HAP-1 (cell line): Measurements from ENCODE around the gene ZNF865.

Source experiments
- DNase-seq, 2 experiments: peaks; one replicate each; pipeline ENCODE4 v3.0.0-alpha.2; 2016 to 2020; ENCODE audit warnings: low spot score in 2 of 2
- H3K27me3 ChIP-seq: fragments of 250-450 bp; sonication (Bioruptor Pico); 2 replicates; pipeline ENCODE4 v1.5.1; 2020; ENCODE audit warnings: low read depth, mild to moderate bottlenecking, moderate library complexity
- H3K36me3 ChIP-seq: fragments of 250-450 bp; sonication (Bioruptor Pico); replicated peaks from 2 replicates; pipeline ENCODE4 v1.5.1; 2020; ENCODE audit warnings: mild to moderate bottlenecking
- H3K4me1 ChIP-seq: fragments of 250-450 bp; sonication (Bioruptor Pico); 2 replicates; pipeline ENCODE4 v1.5.1; 2020; ENCODE audit warnings: mild to moderate bottlenecking
- H3K4me3 ChIP-seq: fragments of 250-450 bp; sonication (Bioruptor Pico); 2 replicates; pipeline ENCODE4 v1.5.1; 2020; ENCODE audit warnings: mild to moderate bottlenecking, moderate library complexity
- H3K9me3 ChIP-seq: fragments of 250-450 bp; sonication (Bioruptor Pico); 2 replicates; pipeline ENCODE4 v1.5.1; 2020; ENCODE audit warnings: mild to moderate bottlenecking, moderate library complexity
- in situ Hi-C: fragments of 300-500 bp; cut with MboI; formaldehyde crosslinking; loops from 3 replicates; pipeline ENCODE4 v1.14.3; 2020; ENCODE audit warnings: low sequenced_read_pairs, inconsistent platforms, mixed read lengths

Gene ZNF865

GRCh38 chr19:55618426-55618825, 13.0 kb downstream of the ZNF865 start:
- H3K9me3 ChIP-seq = no peaks in the 10 kb centered on the region
- peaks cover 16% of the 10 kb centered on the region for H3K36me3 ChIP-seq
- H3K4me1 ChIP-seq = no peaks in the 10 kb centered on the region
- in situ Hi-C loops = no loop called here
- no peaks in the 10 kb centered on the region for H3K27me3 ChIP-seq
- DNase-seq = no peak
- H3K4me3 ChIP-seq = no peak overlapping the region

- H3K9me3 ChIP-seq = no peaks in the 10 kb centered on the region
- H3K27me3 ChIP-seq = no peaks in the 10 kb centered on the region
- no peak overlapping the region for H3K4me3 ChIP-seq
- in situ Hi-C loops = no loop called here
- H3K4me1 ChIP-seq = no peaks in the 10 kb centered on the region
- DNase-seq = no peak
- peaks cover 16% of the 10 kb centered on the region for H3K36me3 ChIP-seq
Measured at GRCh38 chr19:55619286-55619685, 13.8 kb downstream of the ZNF865 start.

- no peak for DNase-seq
- Histone ChIP-seq H3K36me3 (peaks cover 14% of the 10 kb centered on the region), H3K9me3 (no peaks in the 10 kb centered on the region), H3K4me1 (no peaks in the 10 kb centered on the region), H3K4me3 (no peak overlapping the region), H3K27me3 (no peaks in the 10 kb centered on the region)
- in situ Hi-C loops = no loop called here
Measured at GRCh38 chr19:55620410-55621204, 15.2 kb downstream of the ZNF865 start.

- no peak overlapping the region for H3K4me3 ChIP-seq
- in situ Hi-C loops = no loop called here
- H3K36me3 ChIP-seq = peaks cover 10% of the 10 kb centered on the region
- no peaks in the 10 kb centered on the region for H3K4me1 ChIP-seq
- H3K9me3 ChIP-seq = no peaks in the 10 kb centered on the region
- no peaks in the 10 kb centered on the region for H3K27me3 ChIP-seq
- DNase-seq = no peak
Measured at GRCh38 chr19:55621205-55621672, 15.8 kb downstream of the ZNF865 start.

DNA sequence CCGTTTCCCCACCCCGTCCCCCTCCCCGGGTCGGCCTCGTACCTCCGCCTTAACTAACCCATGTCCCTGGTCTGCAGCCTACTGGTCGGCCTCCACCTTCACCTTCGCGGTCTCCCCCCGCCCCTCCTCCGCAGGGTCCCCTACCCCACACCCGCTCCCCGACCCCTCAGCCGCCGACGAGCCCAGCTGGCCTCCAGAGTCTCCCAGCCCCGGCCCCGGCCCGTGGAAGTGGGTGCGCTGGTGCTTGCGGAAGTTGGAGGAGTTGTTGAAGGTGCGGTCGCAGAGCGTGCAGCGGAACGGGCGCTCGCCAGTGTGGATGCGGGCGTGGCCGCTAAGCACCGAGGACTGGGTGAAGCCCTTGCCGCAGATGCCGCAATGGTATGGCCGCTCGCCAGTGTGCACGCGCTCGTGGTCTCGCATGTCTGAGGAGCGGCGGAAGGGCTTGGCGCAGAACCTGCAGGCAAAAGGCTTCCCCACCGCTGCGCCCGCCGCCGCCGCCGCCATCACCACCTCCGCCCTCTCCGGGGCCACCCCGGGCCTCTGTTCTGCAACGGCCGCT, 16.3 kb downstream of the ZNF865 start:
- H3K27me3 ChIP-seq = no peaks in the 10 kb centered on the region
- peaks cover 5% of the 10 kb centered on the region for H3K36me3 ChIP-seq
- in situ Hi-C loops = no loop called here
- no peak overlapping the region for H3K4me3 ChIP-seq
- no peak for DNase-seq
- no peaks in the 10 kb centered on the region for H3K9me3 ChIP-seq
- no peaks in the 10 kb centered on the region for H3K4me1 ChIP-seq

DNA sequence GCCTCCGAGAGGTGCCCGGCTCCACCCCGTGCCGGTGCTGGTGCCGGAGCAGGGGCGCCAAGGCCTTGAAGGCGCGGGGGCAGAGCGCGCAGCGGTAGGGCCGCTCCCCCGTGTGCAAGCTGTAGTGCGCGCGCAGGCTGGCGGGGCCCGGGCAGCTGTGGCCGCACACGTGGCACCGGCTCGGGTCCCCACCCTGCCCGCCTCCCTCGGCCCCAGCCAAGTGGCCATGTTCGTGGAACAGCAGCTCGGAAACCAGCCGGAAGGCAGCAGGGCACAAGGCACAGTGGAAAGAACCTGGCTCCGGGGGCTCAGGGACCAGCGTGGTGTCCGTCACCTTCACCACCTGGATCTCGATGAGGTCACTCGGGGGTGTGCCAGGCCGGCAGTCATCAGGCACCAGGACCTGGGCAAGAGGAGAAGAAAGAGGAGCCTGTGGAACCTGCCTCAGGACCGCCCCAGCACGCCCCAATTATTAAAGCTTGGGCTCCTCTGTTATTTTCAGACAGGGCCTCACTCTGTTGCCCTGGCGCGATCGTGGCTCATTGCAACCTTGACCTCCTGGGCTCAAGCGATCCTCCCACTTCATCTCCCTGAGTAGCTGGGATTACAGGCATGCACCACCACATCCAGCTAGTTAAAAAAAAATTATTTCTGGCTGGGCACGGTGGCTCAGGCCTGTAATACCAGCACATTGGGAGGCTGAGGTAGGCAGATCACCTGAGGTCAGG, 17.0 kb downstream of the ZNF865 start:
- Histone ChIP-seq H3K36me3 (peaks cover 3% of the 10 kb centered on the region; the same call in 1 of the 2 replicates), H3K4me3 (no peak overlapping the region), H3K4me1 (no peaks in the 10 kb centered on the region), H3K9me3 (no peaks in the 10 kb centered on the region), H3K27me3 (no peaks in the 10 kb centered on the region)
- no peak for DNase-seq
- in situ Hi-C loops = no loop called here

DNA sequence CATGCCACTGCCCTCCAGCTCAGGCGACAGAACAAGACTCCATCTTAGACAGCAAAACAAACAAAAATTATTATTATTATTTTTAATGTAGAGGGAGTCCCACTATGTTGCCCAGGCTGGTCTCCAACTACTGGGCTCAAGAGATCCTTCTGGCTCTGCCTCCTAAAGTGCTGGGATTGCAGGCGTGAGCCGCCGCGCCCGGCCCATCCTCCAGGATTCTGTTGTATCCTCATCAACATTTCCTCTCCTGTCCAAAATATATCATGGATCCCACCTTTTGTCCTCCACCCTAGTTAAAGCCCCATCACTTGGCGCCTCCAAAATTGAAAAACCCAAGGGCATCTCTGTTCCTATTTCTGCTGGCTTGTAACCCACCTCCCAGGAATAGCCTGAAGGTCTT, 17.7 kb downstream of the ZNF865 start:
- H3K36me3 ChIP-seq = no peaks in the 10 kb centered on the region
- H3K27me3 ChIP-seq = no peaks in the 10 kb centered on the region
- in situ Hi-C loops = no loop called here
- no peak for DNase-seq
- no peak overlapping the region for H3K4me3 ChIP-seq
- H3K4me1 ChIP-seq = no peaks in the 10 kb centered on the region
- H3K9me3 ChIP-seq = no peaks in the 10 kb centered on the region

DNA sequence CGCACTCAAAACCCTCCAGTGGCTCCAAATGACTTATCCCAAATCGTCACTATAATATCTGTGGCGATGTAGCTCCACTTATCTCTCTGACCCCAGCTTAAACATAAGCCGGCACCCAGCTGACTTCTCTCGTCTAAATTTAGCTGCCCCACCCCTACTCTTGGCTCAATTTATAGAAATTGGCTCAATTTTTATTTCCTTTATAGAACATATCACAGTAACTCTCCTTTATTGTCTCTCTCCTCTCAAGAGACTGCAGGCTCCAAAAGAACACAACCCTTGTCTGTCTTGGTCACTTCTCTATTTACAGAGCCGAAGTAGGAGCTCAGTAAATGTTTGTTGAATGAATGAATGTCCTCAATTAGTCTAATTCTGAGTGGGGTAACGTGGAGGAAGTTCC, 18.1 kb downstream of the ZNF865 start:
- in situ Hi-C loops = no loop called here
- DNase-seq = no peak
- H3K4me3 ChIP-seq = peak overlapping the region; percentile 13

GRCh38 chr19:55624109-55625003, 18.9 kb downstream of the ZNF865 start, which contains the start of gene ZNF784:
Gene ZNF784, minus strand, starts transcription at chr19:55624566. Its CDS starts 5 bp downstream, at chr19:55624561.
- H3K27me3 ChIP-seq = no peaks in the 10 kb centered on the region; the same call in 1 of the 2 replicates
- H3K36me3 ChIP-seq = no peaks in the 10 kb centered on the region
- H3K9me3 ChIP-seq = no peaks in the 10 kb centered on the region
- DNase-seq = peak; percentile 87 to 95
- no peaks in the 10 kb centered on the region for H3K4me1 ChIP-seq
- in situ Hi-C loops = loop anchor here (5.0 kb wide), 1 partner anchor 107 kb away; no protein-coding TSS in a partner anchor
- peak within 1 kb of the TSS; percentile 48 for H3K4me3 ChIP-seq

More for the DNA sequence above, 18.1 kb downstream of the ZNF865 start:
- Histone ChIP-seq H3K27me3 (no peaks in the 10 kb centered on the region), H3K9me3 (no peaks in the 10 kb centered on the region), H3K4me1 (no peaks in the 10 kb centered on the region), H3K36me3 (no peaks in the 10 kb centered on the region)

GRCh38 chr19:55625004-55625326, 19.5 kb downstream of the ZNF865 start:
- H3K4me3 ChIP-seq = peak overlapping the region; percentile 48
- H3K9me3 ChIP-seq = no peaks in the 10 kb centered on the region
- DNase-seq = no peak
- in situ Hi-C loops = loop anchor here (5.0 kb wide), 1 partner anchor 108 kb away; no protein-coding TSS in a partner anchor
- no peaks in the 10 kb centered on the region for H3K36me3 ChIP-seq
- H3K27me3 ChIP-seq = no peaks in the 10 kb centered on the region; the same call in 1 of the 2 replicates
- H3K4me1 ChIP-seq = no peaks in the 10 kb centered on the region

GRCh38 chr19:55626350-55626749, 20.9 kb downstream of the ZNF865 start:
- in situ Hi-C loops = loop anchor here (5.0 kb wide), 1 partner anchor 109 kb away; no protein-coding TSS in a partner anchor
- no peaks in the 10 kb centered on the region for H3K36me3 ChIP-seq
- H3K9me3 ChIP-seq = no peaks in the 10 kb centered on the region
- no peak overlapping the region for H3K4me3 ChIP-seq
- no peaks in the 10 kb centered on the region; the same call in 1 of the 2 replicates for H3K27me3 ChIP-seq
- DNase-seq = no peak
- no peaks in the 10 kb centered on the region for H3K4me1 ChIP-seq

GRCh38 chr19:55632463-55632834, 27.0 kb downstream of the ZNF865 start:
- Histone ChIP-seq H3K27me3 (no peaks in the 10 kb centered on the region; the same call in 1 of the 2 replicates), H3K4me1 (peaks cover 9% of the 10 kb centered on the region; the same call in 1 of the 2 replicates), H3K36me3 (0 out of 2 replicates have a peak, but pooled peaks cover 3% of the 10 kb centered on the region), H3K4me3 (no peak overlapping the region), H3K9me3 (no peaks in the 10 kb centered on the region)
- in situ Hi-C loops = no loop called here
- peak; percentile 75 to 96 for DNase-seq

GRCh38 chr19:55633861-55634260, 28.4 kb downstream of the ZNF865 start:
- no peak for DNase-seq
- Histone ChIP-seq H3K4me3 (peak overlapping the region; percentile 68; the same call in 1 of the 2 replicates), H3K9me3 (no peaks in the 10 kb centered on the region), H3K4me1 (peaks cover 9% of the 10 kb centered on the region; the same call in 1 of the 2 replicates), H3K36me3 (0 out of 2 replicates have a peak, but pooled peaks cover 3% of the 10 kb centered on the region), H3K27me3 (no peaks in the 10 kb centered on the region; the same call in 1 of the 2 replicates)
- in situ Hi-C loops = no loop called here
